Measurements from ENCODE around the gene GPR42. TPM values are rescaled to one million over a fixed set of nuclear protein-coding genes. Genes with fewer than 3 reads are reported as not detected.
"Not testable (repeated sequence)": the region's sequence is repeated elsewhere in the genome, so short reads cannot be mapped to it uniquely, and the experiment has no call there.

The GPR42 gene
- total and polyA plus RNA-seq, 2 experiments from 2014 or later, result 0.33 TPM; not detected in 1

DNA sequence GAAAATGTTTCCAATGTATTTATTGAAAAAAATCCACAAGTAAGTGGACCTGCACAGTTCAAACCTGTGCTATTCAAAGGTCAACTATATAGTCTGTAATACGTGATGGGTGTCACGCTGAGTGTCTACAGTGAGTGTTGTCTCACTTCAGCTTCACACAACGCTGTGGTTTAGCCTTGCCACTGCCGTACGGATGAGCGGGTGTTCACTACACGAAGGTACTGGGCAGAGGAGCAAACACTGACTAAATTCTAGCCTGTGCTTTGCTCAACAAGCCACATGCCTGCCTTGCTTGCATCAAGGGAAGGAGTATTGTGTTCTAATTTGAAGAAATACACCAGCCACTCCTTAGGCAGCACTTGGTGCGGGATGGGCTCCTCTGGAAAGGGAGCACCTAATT, 16.0 kb upstream of the GPR42 start:
- Histone ChIP-seq H3K4me3 (no peak overlapping the region), H3K27me3 (no peaks in the 10 kb centered on the region), H3K27ac (no peak overlapping the region), H3K36me3 (no peaks in the 10 kb centered on the region), H3K4me1 (ENCODE audit: low read depth) (no peaks in the 10 kb centered on the region), H3K9me3 (ENCODE audit: low read depth) (no peaks in the 10 kb centered on the region)
- TF ChIP-seq, protein P1, sequence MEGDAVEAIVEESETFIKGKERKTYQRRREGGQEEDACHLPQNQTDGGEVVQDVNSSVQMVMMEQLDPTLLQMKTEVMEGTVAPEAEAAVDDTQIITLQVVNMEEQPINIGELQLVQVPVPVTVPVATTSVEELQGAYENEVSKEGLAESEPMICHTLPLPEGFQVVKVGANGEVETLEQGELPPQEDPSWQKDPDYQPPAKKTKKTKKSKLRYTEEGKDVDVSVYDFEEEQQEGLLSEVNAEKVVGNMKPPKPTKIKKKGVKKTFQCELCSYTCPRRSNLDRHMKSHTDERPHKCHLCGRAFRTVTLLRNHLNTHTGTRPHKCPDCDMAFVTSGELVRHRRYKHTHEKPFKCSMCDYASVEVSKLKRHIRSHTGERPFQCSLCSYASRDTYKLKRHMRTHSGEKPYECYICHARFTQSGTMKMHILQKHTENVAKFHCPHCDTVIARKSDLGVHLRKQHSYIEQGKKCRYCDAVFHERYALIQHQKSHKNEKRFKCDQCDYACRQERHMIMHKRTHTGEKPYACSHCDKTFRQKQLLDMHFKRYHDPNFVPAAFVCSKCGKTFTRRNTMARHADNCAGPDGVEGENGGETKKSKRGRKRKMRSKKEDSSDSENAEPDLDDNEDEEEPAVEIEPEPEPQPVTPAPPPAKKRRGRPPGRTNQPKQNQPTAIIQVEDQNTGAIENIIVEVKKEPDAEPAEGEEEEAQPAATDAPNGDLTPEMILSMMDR (IDR thresholded peaks at IDR 0.05; ENCODE audit: low read depth, low read length), result no peak
- DNase-seq (ENCODE audit: low read depth in 1 of 2, low spot score in 1 of 2), result no peak

DNA sequence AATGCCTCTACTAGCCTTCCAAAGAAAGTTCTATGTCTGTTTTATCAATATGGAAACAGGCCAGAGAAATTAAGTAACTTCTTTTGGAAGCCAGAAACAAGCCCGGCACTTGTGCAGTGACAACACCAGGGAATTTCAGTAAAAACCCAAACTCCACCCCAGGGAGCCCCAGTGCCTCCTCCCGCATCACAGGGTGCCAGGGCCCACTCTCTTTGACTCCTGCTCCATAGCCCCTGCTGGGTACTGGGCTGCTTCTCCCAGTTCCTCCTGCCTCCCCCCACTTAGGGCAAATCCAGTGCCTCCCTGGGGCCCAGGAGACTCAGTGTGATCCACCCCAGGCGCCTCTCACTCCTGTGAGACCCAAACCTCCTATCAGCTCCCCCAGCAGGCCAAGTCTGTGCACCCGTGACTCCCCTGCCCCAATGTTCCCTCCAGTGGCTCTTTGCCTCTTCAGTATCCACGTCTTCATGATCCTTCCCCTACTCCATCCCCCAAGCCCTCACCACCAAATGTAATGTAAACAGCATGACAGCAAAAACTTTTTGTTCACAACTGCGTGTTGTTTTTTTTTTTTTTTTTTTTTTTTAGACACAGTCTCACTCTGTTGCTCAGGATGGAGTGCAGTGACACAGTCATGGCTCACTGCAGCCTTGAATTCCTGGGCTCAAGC, 14.9 kb upstream of the GPR42 start:
- Histone ChIP-seq H3K27me3 (no peaks in the 10 kb centered on the region), H3K36me3 (no peaks in the 10 kb centered on the region), H3K4me1 (ENCODE audit: low read depth) (no peaks in the 10 kb centered on the region), H3K9me3 (ENCODE audit: low read depth) (no peaks in the 10 kb centered on the region), H3K4me3 (no peak overlapping the region), H3K27ac (no peak overlapping the region)
- DNase-seq (ENCODE audit: low read depth in 1 of 2, low spot score in 1 of 2), result peak in 1 of 2 donors; percentile 42
- TF ChIP-seq, protein P1 (IDR thresholded peaks at IDR 0.05; ENCODE audit: low read depth, low read length), result no peak

DNA sequence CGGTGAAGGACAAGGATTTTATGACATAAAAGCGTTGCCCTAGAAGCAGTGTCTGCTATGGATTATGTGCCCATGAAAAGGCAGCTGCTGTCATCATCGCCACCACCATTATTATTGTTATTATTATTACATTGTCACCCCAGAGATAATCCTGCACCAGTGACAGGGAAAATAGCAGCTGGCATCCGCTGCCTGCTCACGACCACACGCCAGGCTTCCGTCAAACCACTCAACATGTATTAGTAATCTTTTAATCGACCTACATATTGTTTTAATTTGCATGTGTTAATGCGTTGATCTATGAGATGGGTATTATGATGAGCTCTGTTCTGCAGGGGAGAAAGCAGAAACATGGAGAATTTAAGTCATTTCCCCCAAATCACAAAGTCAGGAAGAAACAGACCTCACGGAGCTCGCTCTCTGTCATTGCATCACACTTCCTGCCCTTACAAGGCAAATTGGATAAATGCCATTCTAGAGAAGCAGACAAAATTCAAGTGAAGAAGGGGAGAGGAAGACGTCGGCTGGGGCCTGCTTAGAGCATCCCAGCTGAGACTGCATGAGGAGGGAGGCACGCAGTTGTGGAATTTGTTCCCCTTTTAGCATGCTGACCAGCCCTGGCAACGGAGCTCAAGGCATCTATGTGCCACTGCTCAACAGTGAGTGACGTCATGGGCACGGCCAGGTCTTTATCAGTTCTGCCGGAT, 12.8 kb upstream of the GPR42 start, which contains the start of gene FFAR3:
Gene FFAR3, plus strand, starts transcription at position 594 of the 707 bp plus-strand sequence. CDS start 431 bp downstream, outside the sequence.
- TF ChIP-seq, protein P1 (IDR thresholded peaks at IDR 0.05; ENCODE audit: low read depth, low read length), result no peak
- Histone ChIP-seq H3K27ac (no peak within 1 kb of the TSS), H3K4me3 (no peak within 1 kb of the TSS), H3K4me1 (ENCODE audit: low read depth) (no peaks in the 10 kb centered on the region), H3K36me3 (no peaks in the 10 kb centered on the region), H3K9me3 (ENCODE audit: low read depth) (no peaks in the 10 kb centered on the region), H3K27me3 (no peaks in the 10 kb centered on the region)
- DNase-seq (ENCODE audit: low read depth in 1 of 2, low spot score in 1 of 2), result peak in 1 of 2 donors; percentile 92

DNA sequence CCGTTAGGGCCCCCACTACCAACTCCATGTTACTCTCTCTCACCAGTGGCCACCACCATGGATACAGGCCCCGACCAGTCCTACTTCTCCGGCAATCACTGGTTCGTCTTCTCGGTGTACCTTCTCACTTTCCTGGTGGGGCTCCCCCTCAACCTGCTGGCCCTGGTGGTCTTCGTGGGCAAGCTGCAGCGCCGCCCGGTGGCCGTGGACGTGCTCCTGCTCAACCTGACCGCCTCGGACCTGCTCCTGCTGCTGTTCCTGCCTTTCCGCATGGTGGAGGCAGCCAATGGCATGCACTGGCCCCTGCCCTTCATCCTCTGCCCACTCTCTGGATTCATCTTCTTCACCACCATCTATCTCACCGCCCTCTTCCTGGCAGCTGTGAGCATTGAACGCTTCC, 12.0 kb upstream of the GPR42 start:
- H3K27ac ChIP-seq; H3K4me3 ChIP-seq; H3K36me3 ChIP-seq; H3K4me1 ChIP-seq (ENCODE audit: low read depth); H3K27me3 ChIP-seq; H3K9me3 ChIP-seq (ENCODE audit: low read depth); DNase-seq (ENCODE audit: low read depth in 1 of 2, low spot score in 1 of 2): not testable (repeated sequence)

DNA sequence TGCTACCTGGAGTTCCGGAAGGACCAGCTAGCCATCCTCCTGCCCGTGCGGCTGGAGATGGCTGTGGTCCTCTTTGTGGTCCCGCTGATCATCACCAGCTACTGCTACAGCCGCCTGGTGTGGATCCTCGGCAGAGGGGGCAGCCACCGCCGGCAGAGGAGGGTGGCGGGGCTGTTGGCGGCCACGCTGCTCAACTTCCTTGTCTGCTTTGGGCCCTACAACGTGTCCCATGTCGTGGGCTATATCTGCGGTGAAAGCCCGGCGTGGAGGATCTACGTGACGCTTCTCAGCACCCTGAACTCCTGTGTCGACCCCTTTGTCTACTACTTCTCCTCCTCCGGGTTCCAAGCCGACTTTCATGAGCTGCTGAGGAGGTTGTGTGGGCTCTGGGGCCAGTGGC, 11.5 kb upstream of the GPR42 start:
- not testable (repeated sequence) for H3K27me3 ChIP-seq; H3K4me1 ChIP-seq (ENCODE audit: low read depth); H3K36me3 ChIP-seq; H3K4me3 ChIP-seq; H3K27ac ChIP-seq; H3K9me3 ChIP-seq (ENCODE audit: low read depth); DNase-seq (ENCODE audit: low read depth in 1 of 2, low spot score in 1 of 2)

DNA sequence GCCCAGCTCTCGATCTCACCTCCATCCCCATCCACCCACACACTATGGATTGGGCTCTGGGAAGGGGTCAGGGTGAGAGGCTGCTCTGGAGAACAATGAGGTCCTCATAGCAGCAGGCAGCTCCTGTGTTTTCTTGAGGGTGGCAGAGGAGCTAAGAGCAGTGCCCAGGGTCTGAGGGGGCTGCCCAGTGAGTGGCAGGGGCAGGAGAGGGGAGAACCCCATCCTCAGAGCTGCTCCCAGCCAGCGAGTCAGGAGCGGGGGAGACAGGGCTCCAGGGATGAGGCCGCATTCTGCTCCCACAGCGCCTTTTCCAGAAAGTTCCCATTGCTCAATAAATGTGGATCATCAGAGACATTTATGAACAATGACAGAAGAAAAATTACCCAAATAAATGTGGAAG, 10.8 kb upstream of the GPR42 start:
- not testable (repeated sequence) for H3K4me3 ChIP-seq; H3K4me1 ChIP-seq (ENCODE audit: low read depth); H3K9me3 ChIP-seq (ENCODE audit: low read depth); H3K36me3 ChIP-seq; H3K27ac ChIP-seq; DNase-seq (ENCODE audit: low read depth in 1 of 2, low spot score in 1 of 2); H3K27me3 ChIP-seq

DNA sequence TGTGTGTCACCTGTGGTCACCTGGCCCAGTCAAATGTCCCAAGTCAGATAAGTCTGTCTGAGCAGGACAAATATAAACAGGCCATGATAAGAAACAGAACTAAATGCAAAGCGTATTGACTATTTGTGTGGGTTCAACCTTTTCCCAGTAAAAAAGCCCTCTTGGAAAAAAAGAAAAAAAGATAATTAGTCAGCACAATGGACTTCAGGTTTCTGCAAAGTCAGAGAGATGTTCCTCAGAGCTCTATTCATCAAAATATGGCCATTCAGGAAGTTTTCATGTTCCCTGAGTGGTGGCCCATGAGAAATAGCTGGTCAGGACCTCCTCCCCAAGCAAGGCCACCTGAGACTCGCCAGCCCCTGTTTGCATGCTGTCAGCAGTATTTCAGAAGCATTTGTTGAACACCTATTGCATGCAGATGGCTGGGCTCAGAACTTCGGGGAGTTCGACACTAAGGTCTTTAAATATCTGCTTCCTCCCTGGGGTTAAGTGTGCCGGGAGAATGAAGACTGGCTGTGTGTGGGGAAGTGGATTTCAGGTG, 9.9 kb upstream of the GPR42 start:
- no peak for DNase-seq (ENCODE audit: low read depth in 1 of 2, low spot score in 1 of 2)
- no peaks in the 10 kb centered on the region for H3K4me1 ChIP-seq (ENCODE audit: low read depth)
- no peak overlapping the region for H3K4me3 ChIP-seq
- H3K27ac ChIP-seq, result no peak overlapping the region
- H3K9me3 ChIP-seq (ENCODE audit: low read depth), result no peaks in the 10 kb centered on the region
- H3K36me3 ChIP-seq, result no peaks in the 10 kb centered on the region
- no peaks in the 10 kb centered on the region for H3K27me3 ChIP-seq
- TF ChIP-seq, protein P1 (IDR thresholded peaks at IDR 0.05; ENCODE audit: low read depth, low read length), result no peak

All from cardiac muscle cell (in vitro differentiated cells and primary cell).